Memory B cell (primary cell): ENCODE measurements around the gene TMEM134.
A peak's percentile ranks its signal among the peaks of the same experiment; 100 is the strongest.
"Not testable (repeated sequence)": the region's sequence is repeated elsewhere in the genome, so short reads cannot be mapped to it uniquely, and the experiment has no call there.

Source experiments
- ATAC-seq: fragments of 150-1000 bp; cut with Tn5 transposase; 2 replicates; pipeline ENCODE4 v1.10.0; 2021; ENCODE audit warnings: low read depth, mild to moderate bottlenecking, moderate library complexity
- DNase-seq, 2 donors: peaks; one replicate each; pipeline ENCODE4 v3.0.0; 2022; ENCODE audit warnings: low spot score in 2 of 2
- H3K27ac Mint-ChIP-seq: one replicate; pipeline ENCODE4 v1.8.0; 2022; ENCODE audit warnings: mild to moderate bottlenecking, moderate library complexity, mixed read lengths
- H3K27me3 Mint-ChIP-seq: one replicate; pipeline ENCODE4 v1.8.0; 2022; ENCODE audit warnings: mixed read lengths
- H3K36me3 Mint-ChIP-seq: one replicate; pipeline ENCODE4 v1.8.0; 2022; ENCODE audit warnings: mild to moderate bottlenecking, mixed read lengths
- H3K4me1 Mint-ChIP-seq: one replicate; pipeline ENCODE4 v1.8.0; 2022; ENCODE audit warnings: mixed read lengths
- H3K4me3 Mint-ChIP-seq: one replicate; pipeline ENCODE4 v1.8.0; 2022; ENCODE audit warnings: mild to moderate bottlenecking, moderate library complexity, mixed read lengths
- H3K9me3 Mint-ChIP-seq: one replicate; pipeline ENCODE4 v1.8.0; 2022; ENCODE audit warnings: mixed read lengths

The TMEM134 gene, protein sequence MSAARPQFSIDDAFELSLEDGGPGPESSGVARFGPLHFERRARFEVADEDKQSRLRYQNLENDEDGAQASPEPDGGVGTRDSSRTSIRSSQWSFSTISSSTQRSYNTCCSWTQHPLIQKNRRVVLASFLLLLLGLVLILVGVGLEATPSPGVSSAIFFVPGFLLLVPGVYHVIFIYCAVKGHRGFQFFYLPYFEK

DNA sequence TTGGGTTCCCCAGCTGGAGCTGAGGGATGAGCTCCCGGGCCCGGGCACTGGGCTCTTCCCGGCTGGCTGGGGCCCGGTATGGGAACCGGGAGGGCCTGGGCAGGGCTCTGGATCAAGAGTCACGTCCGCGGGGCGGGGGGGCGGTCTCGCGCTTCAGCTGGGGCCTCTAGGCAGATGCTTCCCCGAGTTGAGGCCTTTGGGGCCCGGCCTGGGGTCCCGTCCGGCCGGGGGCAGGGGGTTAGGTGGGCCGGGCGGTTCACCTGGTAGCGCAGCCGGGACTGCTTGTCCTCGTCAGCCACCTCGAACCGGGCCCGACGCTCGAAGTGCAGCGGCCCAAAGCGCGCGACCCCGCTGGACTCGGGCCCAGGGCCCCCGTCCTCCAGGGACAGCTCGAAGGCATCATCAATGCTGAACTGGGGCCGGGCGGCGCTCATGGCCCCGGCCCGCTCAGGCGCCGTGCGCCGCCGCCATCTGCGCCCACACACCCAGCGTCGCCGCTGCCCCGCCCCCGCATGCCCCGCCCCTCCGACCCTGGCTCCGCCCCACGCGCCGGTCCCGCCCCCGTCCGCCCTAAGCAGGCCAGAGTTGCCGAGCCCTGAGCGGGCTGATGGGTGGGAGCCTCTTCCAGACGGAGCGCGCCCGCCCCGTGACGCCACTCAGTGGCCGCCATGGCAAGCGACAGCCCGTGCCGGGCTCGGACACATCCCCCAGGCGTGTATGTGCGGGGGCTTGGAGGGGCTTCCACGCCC is at the start of gene TMEM134:
Gene TMEM134, minus strand, starts transcription at position 493 of the 749 bp plus-strand sequence. Its CDS starts 59 bp downstream, at position 434.
- H3K27me3 Mint-ChIP-seq = no peaks in the 10 kb centered on the region
- H3K9me3 Mint-ChIP-seq = no peaks in the 10 kb centered on the region
- H3K4me3 Mint-ChIP-seq = peak within 1 kb of the TSS; percentile 90
- DNase-seq = peak; percentile 79 to 86
- peaks cover 27% of the 10 kb centered on the region for H3K4me1 Mint-ChIP-seq
- ATAC-seq = peak; percentile 76
- H3K36me3 Mint-ChIP-seq = peaks cover 5% of the 10 kb centered on the region
- peak within 1 kb of the TSS; percentile 79 for H3K27ac Mint-ChIP-seq

DNA sequence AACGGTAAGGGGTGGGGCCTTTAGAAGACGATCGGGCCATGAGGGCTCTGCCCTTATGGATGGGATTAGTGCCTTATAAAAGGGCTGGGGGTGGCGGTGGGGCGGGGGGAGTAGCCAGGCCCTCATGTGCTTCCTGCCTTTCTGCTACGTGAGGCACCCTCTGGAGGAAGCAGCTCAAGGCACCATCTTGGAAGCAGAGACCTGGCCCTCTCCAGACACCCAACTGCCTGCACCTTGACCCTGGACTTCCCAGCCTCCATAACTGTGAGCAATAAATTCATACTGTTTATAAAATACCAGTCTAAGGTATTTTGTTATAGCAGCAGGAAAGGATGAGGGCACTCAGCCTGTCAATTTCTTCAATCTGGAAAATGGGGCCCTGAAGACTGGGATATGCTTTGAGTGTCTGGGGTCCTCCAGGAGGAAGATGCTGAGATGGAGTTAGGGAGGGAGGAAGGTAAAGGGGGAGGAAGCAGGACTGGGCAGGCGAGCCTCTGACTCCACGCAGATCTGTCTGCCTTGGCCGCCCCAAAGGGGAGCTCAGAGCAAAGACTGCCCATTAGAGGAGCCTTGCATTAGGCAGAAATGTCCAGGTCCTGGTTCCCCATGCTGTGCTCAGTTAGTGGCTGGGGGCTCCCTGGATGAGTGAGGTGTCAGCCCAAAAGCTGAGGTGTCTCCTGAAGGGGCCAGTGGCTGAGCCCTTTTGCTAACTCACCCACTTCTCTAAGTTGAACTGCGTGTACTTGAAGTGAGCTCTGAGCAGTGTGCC is 48.9 kb upstream of the TMEM134 start:
- H3K27ac Mint-ChIP-seq = no peak overlapping the region
- no peaks in the 10 kb centered on the region for H3K4me1 Mint-ChIP-seq
- no peaks in the 10 kb centered on the region for H3K36me3 Mint-ChIP-seq
- ATAC-seq (no peak), DNase-seq (no peak)
- no peak overlapping the region for H3K4me3 Mint-ChIP-seq
- peaks cover 11% of the 10 kb centered on the region for H3K27me3 Mint-ChIP-seq
- H3K9me3 Mint-ChIP-seq = no peaks in the 10 kb centered on the region

DNA sequence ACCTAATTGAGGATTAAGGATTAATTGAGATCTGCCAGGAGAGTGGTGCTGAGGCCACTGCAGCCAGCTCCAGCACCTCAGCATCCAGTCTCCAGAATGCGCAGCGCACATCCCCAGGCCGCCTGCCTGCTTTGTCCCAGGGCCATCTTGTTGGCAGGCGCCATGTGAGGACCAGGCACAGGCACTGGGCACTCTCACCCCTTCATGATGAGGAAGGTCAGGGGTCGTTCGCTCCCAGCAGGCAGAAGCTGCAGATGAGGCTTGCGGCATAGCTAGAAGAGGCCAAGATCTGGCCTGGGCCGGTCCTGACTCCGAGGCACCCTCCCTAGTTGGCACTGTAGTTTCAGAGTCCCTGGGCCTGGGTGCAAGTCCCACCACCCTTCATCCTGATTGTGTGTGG is 47.8 kb upstream of the TMEM134 start:
- no peak overlapping the region for H3K4me3 Mint-ChIP-seq
- no peaks in the 10 kb centered on the region for H3K9me3 Mint-ChIP-seq
- no peak for DNase-seq
- H3K36me3 Mint-ChIP-seq = no peaks in the 10 kb centered on the region
- no peak for ATAC-seq
- H3K27ac Mint-ChIP-seq = no peak overlapping the region
- H3K27me3 Mint-ChIP-seq = peaks cover 6% of the 10 kb centered on the region
- no peaks in the 10 kb centered on the region for H3K4me1 Mint-ChIP-seq

DNA sequence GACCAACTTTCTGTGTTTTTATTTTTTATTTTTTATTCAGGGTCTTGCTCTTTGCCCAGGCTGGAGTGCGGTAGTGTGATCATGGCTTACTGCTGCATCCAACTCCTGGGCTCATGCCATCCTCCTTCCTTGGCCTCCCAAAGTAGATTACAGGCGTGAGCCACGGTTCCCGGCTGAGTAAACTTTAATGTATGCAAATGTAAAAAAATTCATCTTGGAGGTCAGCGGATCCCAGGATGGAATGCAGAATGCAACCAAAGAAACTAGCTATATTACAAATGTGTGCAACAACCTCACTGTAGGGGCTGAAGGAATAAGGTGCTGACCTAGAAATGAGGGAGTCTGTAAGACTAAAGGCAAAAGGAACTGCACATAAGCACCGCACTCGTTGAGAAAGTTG is 45.1 kb upstream of the TMEM134 start:
- H3K36me3 Mint-ChIP-seq = no peaks in the 10 kb centered on the region
- ATAC-seq = no peak

DNA sequence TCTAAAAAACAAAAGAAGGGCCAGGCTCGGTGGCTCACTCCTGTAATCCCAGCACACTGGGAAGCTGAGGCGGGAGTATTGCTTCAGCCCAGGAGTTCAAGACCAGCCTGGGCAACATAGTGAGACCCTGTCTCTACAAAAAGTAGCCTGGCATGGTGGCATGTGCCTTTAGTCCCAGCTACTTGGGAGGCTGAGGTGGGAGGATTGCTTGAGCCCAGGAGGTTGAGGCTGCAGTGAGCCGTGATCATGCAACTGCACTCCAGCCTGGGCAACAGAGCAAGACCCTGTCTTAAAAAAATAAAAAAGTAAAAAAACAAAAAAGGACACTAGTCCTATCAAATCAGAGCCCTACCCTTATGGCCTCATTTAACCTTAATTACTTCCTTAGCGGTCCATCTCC is 42.5 kb upstream of the TMEM134 start:
- H3K4me3 Mint-ChIP-seq, H3K27ac Mint-ChIP-seq, ATAC-seq, H3K27me3 Mint-ChIP-seq, H3K9me3 Mint-ChIP-seq, H3K36me3 Mint-ChIP-seq, DNase-seq, H3K4me1 Mint-ChIP-seq: not testable (repeated sequence)

More for the DNA sequence above, 45.1 kb upstream of the TMEM134 start:
- DNase-seq = no peak
- H3K27ac Mint-ChIP-seq = no peak overlapping the region
- peaks cover 8% of the 10 kb centered on the region for H3K27me3 Mint-ChIP-seq
- H3K4me1 Mint-ChIP-seq = peaks cover 2% of the 10 kb centered on the region
- no peaks in the 10 kb centered on the region for H3K9me3 Mint-ChIP-seq
- H3K4me3 Mint-ChIP-seq = no peak overlapping the region

DNA sequence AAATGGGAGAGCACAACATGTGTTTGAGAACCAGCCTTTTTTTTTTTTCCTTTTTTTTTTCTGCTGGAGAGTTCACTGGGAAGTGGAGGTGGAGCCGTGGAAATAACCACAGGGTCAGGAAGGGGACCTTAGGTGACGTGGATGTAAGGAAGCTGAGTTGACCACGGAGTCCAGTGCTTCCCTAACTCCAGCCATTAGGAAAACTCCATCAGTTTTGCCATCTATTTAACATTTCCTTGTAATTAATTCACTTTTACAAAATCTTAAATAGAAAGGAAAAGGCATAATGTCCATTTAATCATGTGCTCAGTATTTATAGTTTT is 40.9 kb upstream of the TMEM134 start:
- Mint-ChIP-seq H3K9me3 (no peaks in the 10 kb centered on the region), H3K36me3 (no peaks in the 10 kb centered on the region), H3K27me3 (peaks cover 8% of the 10 kb centered on the region), H3K27ac (peak overlapping the region; percentile 97), H3K4me1 (peaks cover 16% of the 10 kb centered on the region), H3K4me3 (no peak overlapping the region)
- ATAC-seq (no peak), DNase-seq (no peak)

DNA sequence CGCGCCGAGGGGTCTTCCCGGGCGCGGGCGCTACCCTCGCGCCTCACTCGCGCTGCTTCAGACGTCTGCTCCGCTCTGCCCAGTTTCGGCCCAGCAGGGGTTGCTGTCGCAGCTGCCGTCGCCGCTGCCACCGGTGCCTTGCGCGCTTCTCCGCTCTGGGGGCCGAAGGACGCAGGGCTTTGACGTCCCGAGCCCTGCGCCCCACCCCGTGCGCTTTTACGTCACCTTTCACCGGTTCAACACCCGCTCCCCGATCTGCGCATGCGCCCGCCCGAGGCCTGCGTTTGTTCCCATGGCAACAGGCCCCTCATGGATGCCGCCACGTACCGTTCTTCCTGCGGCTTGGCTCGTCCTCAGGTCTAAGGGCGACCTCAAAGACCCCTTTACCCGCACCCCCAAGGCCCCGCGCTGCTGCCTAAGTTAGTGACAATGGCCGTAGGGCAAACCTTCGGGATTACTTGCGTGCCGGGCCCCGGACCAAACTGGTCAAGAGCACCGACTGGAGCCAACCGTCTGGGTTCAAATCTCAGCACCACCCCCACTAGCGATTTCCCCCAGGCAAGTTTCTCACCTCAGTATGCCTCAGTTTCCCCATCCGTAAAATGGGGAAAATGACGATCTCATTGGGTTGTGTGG is 39.6 kb upstream of the TMEM134 start:
- Mint-ChIP-seq H3K9me3 (no peaks in the 10 kb centered on the region), H3K4me1 (peaks cover 21% of the 10 kb centered on the region), H3K36me3 (no peaks in the 10 kb centered on the region), H3K27ac (peak overlapping the region; percentile 97), H3K4me3 (peak overlapping the region; percentile 70), H3K27me3 (peaks cover 2% of the 10 kb centered on the region)
- DNase-seq (peak; percentile 99), ATAC-seq (peak; percentile 51)

DNA sequence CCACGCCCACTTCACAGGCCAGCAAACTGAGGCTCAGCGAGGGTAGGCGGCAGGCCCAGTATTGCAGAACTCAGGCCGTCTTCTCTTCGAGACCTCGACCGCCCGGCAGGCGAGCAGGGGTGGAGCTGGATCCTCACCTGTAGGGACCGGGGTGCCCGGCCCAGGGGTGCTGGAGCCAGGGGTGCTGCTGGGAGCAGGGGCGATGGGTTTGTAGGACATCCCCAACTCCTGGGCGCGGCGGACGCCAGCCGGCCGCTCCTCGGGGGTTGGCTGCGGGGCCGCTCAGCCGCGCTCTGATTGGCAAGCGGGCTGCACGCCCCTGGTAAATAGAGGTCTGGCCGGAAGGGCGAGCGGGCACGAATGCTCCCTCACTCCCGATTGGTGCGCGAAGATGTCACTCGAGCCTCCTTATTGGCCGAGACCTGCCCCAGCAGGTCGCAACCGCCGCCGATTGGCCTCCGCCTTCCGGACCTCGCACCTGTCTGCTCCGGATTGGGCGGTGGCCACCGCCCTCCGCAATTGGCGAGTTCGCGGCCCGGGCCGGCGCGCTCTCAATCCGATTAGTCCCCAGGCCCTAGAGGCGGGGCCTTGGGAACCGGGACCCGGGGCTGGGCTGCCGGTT is 38.9 kb upstream of the TMEM134 start, which contains the start of gene CDK2AP2:
Gene CDK2AP2, minus strand, starts transcription at position 299 of the 622 bp plus-strand sequence. Its CDS starts 80 bp downstream, at position 219.
- Mint-ChIP-seq H3K9me3 (no peaks in the 10 kb centered on the region), H3K36me3 (peaks cover under 1% of the 10 kb centered on the region), H3K4me1 (peaks cover 25% of the 10 kb centered on the region), H3K27ac (peak within 1 kb of the TSS; percentile 97), H3K4me3 (peak within 1 kb of the TSS; percentile 70), H3K27me3 (peaks cover 2% of the 10 kb centered on the region)
- DNase-seq = peak; percentile 90 to 92
- ATAC-seq = peak; percentile 70

DNA sequence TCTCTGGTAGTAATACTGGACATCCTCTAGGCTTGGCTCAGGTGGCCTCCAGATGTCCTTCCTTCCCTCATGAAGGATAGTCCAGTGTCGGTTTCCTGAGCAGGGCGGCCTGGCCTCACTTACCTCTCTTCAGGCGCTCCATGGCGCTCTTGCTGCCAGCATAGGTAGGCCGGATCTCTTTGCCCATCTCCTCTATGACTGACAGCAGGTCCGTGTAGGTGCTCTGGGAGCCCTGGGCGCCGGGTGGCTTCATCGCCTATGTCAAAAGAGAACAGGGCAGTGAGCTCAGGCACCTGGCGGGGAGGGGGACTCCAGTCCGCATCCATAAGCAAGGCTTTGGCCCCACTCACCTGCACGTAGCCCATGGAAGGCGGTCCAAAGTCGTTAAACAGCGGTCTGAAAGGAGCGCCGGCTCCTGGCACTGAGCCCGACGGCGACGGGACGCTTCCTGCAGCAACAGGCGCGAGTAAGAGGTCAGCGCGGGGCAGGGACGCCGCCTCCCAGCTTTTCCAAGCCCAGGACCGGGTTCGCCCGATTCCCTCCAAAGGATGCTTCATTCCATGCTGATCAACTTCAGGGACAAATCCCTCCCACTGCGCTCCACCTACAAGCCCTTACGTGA is 38.3 kb upstream of the TMEM134 start:
- H3K4me1 Mint-ChIP-seq = peaks cover 28% of the 10 kb centered on the region
- peaks cover 3% of the 10 kb centered on the region for H3K36me3 Mint-ChIP-seq
- no peaks in the 10 kb centered on the region for H3K9me3 Mint-ChIP-seq
- peak overlapping the region; percentile 70 for H3K4me3 Mint-ChIP-seq
- H3K27me3 Mint-ChIP-seq = peaks cover 2% of the 10 kb centered on the region
- peak in 1 of 2 donors; percentile 44 for DNase-seq
- H3K27ac Mint-ChIP-seq = peak overlapping the region; percentile 97
- ATAC-seq = no peak

DNA sequence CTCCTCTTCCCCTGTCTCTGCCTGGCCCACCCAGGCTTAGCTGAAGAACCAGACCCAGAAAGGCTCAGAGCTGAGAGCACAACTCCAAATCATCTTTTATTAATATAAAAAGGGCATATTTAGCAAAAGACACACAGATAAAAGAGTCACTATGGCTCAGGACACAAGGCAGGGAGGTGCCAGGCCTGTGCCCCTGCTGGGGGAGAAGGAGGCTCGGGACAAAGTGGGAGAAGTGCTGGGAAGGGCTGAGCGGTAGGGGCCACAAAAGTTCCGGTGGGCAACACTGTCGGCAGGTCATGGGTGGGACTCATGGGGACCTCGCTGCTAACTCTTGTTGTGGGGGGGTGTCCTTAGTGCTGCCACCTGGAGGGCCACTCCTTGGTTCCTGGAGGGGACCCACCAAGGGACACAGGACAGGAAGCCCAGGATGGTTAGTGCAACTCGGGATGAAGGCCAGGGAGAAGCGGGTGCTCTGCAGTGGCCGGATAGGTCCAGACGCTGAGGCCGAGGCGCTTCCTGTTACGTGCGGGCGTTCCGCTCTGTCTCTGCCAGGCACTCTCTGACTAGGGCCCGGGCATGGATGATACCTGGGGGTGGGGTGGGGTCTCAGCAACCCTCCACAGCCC is 37.5 kb upstream of the TMEM134 start:
- Mint-ChIP-seq H3K4me1 (peaks cover 28% of the 10 kb centered on the region), H3K27ac (peak overlapping the region; percentile 89), H3K9me3 (no peaks in the 10 kb centered on the region), H3K36me3 (peaks cover 3% of the 10 kb centered on the region), H3K4me3 (peak overlapping the region; percentile 92), H3K27me3 (peaks cover 2% of the 10 kb centered on the region)
- DNase-seq (no peak), ATAC-seq (no peak)

DNA sequence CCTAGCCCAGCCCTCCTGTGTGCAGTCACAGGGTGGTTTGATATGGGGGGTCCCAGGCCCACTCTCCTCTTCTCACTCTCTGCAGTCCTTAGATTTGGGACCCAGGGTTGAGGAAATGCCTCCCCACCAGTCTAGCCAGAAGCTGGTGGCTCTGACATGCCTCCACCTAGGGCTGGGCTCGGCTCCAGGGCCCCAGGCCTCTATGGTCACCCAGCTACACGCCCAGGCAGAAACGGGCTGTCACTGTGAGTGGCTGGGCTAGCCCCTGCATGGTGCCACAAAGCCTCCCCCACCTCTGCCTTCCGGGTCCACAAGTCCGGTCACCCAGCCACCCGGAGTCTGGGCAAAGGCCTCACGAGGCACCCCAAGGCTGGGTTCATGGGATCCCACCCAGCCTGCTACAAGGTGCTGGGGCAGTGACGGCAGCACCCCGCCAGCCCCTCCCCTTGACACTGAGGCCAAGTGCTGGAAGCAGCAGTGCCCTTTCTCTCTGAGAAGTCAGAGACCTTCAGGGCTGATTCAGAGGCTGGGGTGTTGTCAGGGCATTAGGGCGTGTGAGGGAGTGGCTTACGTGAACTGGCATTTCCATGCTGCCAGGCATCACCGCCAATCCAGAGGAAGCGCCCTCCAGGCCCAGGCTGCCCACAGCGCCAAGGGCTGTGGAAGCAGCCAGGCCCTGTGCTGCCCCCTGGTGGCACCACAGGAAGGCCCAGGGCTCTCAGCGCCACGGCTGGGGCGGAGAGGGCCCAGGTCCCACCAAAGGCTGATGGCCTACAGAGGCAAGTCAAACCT is 36.8 kb upstream of the TMEM134 start:
- peak overlapping the region; percentile 92 for H3K4me3 Mint-ChIP-seq
- peak; percentile 44 for ATAC-seq
- DNase-seq = peak; percentile 88 to 93
- H3K36me3 Mint-ChIP-seq = peaks cover 8% of the 10 kb centered on the region
- peak overlapping the region; percentile 89 for H3K27ac Mint-ChIP-seq
- peaks cover under 1% of the 10 kb centered on the region for H3K27me3 Mint-ChIP-seq
- H3K9me3 Mint-ChIP-seq = no peaks in the 10 kb centered on the region
- H3K4me1 Mint-ChIP-seq = peaks cover 33% of the 10 kb centered on the region

DNA sequence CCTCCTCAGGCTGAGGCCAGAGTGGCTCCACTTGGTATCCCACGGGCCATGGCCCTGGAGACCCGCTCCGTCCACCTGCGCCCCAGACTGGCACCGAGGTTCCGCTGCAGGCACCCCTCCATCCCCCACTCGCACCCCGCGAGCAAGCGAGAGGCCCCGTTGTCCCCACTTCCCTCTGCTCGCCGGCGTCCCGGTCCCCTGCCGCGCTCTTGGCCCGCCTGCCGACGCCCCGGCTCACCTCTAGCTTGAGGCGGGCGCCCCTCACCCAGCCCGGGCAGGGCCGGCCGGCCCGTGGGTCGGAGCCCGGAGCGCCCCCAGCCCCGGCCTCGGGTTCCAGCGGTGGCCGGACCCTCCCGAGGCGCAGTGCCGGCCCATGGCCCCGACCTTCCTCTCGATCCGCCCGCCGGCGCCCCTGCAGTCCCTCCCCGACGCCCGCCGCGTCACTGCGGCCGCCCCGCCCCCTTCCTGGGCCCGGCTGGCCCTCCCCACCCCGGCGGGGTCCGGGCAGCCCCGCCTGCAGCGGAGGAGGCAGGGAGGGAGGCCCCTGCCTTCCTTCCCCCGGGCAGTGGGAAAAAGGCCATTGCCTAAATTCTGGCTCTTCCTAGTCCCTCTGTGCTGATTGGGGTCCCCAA is 36.0 kb upstream of the TMEM134 start, which contains the start of gene PITPNM1:
Gene PITPNM1, minus strand, starts transcription at position 414 of the 632 bp plus-strand sequence. CDS start 1,183 bp downstream, outside the sequence.
- no peaks in the 10 kb centered on the region for H3K27me3 Mint-ChIP-seq
- ATAC-seq (peak; percentile 14), DNase-seq (peak; percentile 66 to 84)
- H3K4me1 Mint-ChIP-seq = peaks cover 33% of the 10 kb centered on the region
- H3K27ac Mint-ChIP-seq = peak within 1 kb of the TSS; percentile 89
- no peaks in the 10 kb centered on the region for H3K9me3 Mint-ChIP-seq
- peaks cover 11% of the 10 kb centered on the region for H3K36me3 Mint-ChIP-seq
- H3K4me3 Mint-ChIP-seq = peak within 1 kb of the TSS; percentile 92
